ENCODE measurements around the gene ZNF697.

Gene ZNF697

DNA sequence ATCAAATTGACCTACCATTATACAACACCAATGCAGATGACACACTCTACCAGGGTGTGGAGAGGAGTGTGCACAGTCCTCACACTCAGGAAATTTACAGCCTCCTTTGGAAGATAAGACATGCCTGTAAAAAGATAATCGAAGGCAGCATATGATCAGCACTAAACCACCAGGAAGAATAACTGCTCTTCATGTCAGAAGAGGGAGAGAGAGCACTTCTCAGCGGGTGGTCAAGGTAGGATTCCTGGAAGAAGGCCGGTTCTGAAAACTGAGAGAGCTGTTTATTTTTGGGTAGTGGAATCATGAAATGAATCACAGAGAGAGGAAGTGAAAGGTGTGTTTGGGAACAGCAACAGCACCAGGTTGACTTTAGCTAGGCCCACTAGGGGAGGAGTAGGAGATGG, 14.0 kb upstream of the ZNF697 start:
- no peak for DNase-seq (ENCODE audit: low read depth)

DNA sequence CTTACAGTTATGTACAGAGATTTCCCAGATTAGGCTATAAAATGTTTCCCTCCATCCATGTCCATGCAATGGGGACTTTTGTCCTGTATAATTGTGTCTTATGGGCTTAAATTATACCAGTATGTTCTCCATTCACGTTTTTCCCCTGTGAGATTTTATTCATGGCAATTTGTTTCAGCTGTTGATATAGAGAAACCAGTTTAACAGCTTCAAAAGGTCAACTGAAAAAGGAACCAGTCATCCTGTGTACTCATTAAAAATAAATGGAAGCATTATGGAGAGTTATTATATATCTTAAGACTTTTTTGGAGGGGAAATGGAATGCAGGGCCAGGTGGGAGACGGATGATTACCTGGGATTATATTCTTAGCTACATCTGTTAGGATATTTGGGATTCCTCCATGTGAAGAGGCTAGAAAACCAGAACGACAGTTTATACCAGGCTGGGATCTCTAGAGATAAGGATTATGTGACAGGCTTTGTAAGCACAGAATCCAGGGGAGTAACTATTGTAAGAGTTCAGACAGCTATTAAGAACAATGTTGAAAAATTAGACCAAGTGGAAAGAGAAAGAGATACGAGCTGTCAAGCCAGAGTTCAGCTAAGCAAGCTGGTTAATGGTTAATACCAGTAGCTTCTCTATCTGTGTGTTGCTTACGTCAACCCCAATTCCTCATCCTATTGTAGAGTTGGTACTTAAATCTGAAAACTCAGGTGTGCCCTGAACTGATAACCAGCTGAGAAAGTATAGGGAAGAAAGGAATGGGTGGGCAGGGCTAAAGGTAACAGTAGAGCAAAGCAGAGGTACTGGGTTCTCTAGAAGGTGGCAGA, 12.4 kb upstream of the ZNF697 start:
- no peak for DNase-seq (ENCODE audit: low read depth)

DNA sequence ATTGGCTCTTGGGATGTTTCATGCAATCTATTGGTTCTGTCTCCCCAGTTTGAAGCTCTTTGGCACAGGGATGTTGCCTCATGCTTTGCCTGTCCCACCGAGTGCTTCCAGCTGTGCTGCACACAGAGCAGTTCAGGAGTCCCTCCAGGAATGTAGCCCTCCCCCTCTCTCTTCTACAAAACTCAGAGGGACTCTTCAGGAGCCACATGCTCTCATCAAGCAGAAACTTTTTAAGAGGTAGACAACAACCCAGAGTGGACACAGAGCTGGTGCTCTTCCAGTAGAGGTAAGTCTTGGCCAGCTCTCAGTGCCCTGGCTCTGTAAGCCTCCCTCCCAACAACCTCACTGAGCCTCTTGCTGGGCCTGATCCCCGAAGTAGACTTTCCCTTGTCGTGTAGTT, 11.6 kb upstream of the ZNF697 start:
- DNase-seq (ENCODE audit: low read depth) = no peak

DNA sequence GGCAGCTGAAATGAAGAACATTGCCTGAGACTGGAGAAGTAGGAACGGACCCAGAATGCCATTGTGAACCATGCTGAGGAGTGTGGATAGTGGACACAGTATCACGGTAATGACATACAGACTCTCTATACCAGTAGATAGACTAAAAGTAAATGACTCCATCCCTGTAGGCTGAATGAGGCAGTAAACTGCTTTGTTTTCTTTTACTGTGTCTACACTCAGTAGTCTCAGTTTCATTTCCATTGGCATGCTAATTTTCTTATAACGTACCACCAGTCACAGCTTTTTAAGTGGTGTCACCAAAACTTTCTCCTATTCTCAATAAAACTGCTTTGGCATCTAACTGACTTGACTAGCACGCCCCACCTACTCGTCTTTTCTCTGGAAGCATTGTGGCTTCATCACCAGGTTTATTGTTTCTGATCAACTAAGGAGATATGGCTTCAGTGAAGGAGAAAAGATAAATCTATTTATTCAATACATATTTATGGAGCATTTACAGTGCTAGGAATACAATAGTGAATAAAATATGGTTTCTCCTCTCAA, 8.4 kb upstream of the ZNF697 start:
- DNase-seq (ENCODE audit: low read depth) = no peak

DNA sequence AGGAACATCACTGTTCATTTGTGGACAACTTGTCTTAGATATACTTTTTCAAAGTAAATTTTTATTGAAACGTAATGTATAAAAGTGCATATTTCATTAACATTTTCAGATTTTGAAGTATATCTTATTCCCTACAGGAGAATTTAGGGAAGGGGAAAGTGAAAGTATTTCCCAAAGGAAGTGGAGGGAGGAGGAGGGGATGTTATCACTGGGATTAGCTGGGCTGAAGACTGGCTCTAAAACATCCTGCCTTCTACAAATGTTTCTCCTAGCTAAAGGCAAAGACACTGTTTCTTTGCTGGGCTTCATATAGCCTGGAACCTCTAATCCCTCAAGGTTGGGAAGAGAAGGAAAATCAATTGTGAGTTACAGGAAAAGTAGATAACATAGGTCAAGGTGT, 7.1 kb upstream of the ZNF697 start:
- no peak for DNase-seq (ENCODE audit: low read depth)

DNA sequence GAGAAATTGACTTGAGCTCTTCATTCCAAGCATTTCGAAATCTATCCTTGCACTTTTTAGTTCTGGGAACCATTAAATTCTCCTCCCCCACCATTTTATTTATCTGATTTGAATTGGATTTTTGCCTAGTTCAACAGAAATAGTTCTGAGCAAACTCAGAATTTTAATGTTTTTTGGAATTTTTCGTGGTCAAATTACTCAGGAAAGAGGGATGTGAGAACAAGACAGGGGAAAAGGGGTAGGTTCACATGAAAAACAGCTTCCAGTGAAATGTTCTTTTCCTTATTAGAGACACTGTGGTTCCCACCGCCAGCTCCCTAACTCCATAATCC, 5.7 kb upstream of the ZNF697 start:
- no peak for DNase-seq (ENCODE audit: low read depth)

DNA sequence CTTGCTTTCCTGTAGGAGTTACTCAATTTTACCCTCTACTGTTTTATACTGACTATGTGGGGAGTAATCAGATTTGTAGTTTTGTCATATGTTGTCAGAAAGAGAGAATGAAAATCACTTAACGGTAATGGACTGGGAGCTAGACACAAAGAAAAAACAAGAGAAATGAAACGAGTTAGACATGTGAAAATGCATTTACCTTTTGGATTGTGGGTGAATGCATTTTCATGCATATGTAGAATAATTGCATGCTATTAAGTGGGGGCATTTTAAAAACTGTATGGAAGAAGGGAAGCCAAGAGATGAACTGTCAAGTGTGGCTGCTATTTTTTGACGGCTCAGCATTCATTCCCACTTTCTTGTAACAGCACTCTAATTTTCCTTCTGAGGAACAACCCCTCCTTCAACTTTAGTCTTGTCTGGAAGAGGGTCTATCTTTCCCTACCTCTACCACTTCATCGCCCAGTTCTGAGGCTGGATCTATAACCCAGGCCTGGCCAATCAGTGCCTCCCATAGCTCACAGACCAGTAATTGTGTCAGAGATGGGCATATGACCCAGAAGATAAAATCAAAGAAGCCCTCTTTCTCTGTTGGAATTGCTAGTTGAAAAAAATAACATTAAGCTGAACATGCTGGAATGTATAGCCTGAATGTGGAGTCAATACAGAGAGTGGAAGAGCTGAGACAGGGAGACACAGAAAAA, 5.2 kb upstream of the ZNF697 start:
- DNase-seq (ENCODE audit: low read depth) = no peak

DNA sequence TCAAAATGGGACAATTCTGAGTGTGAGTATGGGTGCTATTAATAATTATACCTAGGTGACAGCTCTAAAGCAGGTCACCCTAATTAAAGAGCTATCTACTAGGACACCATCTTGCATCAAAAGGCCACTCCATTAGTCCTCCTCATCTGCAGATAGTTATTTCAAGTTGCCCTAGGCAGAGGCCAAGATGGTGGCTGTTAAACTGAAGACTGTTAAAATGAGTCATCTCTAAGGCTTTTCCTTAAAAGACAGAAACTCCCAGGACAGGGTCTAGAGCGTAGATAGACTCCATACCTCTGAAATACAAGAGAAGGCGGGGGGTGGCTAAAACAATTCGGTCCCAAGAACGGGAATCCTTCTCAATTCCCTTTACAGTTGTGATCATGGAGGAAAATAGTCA, 4.5 kb upstream of the ZNF697 start:
- DNase-seq (ENCODE audit: low read depth) = no peak

DNA sequence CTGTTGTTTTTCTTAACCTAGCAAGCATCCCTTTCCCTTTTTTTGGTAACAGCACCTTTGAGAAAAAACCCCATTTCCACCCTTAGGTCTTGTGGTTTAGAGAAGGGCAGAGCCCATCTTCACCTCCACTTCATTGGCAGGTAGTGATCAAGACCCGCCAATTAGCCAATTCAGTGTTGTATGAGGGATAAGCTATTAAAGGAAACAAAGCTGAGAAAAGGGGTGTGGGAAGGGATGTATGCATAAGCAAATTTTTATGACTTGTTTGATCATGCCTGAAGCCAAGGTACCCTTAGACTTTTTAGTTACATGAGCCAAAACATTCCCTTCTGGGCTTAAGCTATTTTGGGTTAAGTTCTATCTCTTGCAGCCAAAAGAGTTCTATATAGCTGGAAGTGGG, 3.6 kb upstream of the ZNF697 start:
- DNase-seq (ENCODE audit: low read depth) = no peak

DNA sequence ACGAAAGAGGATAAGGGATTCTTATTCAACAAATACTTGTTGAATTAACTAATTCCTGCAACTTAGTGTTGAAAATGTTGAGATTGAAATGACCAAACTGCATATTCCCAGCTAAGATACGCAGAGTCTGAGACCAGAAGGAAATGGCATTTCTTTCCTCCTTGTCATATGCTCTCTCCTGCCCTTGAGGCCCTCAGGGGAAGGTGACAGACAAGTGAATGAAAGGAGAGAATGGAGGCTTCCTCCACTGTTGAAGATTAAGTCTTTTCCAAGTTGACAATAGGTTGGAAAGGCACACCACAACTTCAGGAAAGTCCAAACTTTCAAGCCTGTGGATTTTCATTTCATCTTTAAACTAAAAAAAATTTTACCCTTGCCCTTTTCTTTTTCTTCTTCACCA, 3.1 kb upstream of the ZNF697 start:
- DNase-seq (ENCODE audit: low read depth) = no peak

DNA sequence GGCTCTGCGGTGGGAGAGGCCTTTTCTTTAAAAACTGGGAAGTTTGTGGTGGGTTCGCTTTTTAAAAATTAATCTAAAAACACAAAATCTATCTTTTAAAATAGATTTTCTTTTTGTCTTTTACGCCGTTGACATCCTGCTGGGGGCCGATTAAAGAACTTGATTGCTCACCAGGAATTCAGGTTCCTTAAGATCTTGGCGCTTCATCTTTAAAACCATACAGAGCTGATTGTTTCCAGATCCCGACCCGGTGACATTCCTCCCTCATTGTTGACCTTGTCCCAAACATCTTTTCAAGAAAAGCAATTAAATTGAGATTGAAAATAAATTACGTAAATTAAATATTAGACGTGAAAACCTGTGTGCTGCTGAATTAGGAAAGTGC, 546 bp upstream of the ZNF697 start:
- DNase-seq (ENCODE audit: low read depth) = no peak

DNA sequence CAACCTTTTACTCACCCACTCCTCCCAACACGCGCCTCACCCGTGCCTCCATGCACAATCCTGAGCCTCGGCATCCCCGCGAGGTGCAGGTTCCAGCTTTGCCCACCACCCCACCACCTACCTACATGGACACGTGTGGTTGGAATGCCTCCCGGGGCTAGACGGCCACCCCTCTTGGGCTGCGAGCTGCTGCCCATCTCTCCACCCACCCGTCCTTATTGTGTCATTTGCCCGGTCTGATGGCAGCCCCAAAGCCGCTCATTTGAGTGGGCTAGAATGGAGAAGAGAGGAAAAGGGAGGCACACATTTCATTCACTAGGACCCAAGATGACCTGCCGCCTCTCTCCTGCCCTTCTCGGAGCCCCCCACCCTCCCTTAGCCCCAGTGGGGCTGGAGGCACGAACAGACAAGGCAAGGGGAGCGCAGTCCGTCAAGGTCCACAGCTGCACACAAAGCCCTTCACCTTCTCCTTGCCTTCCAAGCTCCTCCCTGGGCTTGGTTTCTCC, 785 bp downstream of the ZNF697 start:
- DNase-seq (ENCODE audit: low read depth) = no peak

DNA sequence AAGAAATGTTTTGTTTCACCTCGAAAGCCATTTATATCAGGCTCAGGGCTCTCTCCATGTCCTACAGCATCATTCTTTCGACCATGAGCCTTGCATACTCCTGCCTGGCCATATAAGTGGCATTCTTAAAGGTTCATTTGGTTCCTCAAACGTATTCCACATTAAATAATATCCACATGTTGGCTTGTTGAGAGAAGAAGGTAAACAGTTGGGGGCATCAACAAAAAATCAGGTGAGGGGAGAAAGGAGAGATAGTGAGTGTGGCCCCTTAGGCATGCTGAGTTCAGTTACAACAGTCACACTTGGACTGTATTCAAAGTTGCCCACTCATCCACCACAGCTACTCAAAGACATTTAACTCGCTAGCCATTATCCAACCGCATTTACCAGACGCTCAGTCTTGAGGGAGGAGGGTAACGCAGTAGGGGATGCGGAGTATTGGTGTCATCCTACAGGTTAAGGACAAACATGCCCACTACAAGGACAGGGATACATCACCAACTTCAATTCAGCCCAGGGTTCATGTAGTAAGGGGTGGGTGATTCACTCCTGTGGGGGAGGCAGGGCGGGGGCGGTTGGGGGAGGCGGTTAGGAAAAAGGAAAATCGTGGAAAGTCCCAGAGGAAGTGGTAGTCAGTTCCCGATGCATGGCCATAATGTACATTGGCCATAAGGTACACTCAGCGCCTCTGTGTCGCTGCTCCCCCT, 1.4 kb downstream of the ZNF697 start:
- DNase-seq (ENCODE audit: low read depth) = no peak

DNA sequence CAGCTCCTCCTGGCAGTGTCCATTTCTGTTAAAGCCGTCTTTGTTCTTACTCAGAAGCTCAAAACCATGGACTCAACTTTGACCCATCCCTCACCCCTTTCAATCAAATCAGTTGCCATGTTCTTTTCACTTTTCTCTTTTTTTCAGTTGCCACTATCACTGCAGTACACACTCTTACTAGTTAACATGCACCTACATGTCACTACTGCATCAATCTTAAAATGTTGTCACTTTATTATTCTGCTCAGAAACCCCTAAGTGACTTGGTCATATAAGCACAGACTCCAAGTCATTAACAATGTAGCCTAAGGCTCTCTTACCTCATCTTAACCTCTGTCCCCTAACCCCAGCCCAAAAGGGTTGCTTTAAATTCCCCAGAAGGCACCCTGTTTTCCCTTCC, 9.0 kb downstream of the ZNF697 start:
- no peak for DNase-seq (ENCODE audit: low read depth)

DNA sequence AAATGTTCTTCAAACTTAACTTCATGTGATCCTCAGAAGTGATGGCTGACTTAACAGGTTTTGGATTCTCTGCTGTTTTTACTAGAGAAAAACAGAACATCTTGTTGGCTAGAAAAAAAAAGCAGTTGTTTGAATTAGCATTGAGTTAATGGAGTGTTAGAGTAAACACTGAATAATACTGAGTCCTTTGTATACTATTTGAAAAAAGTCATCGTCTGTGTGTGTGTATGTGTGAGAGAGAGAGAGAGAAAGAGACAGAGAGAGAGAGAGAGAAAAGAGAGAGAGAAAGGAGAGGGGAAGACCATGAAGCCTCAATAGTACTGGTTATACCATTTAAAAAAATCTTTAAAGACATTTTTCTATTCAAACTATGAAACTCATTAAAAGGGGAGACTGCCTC, 10.4 kb downstream of the ZNF697 start:
- no peak for DNase-seq (ENCODE audit: low read depth)

DNA sequence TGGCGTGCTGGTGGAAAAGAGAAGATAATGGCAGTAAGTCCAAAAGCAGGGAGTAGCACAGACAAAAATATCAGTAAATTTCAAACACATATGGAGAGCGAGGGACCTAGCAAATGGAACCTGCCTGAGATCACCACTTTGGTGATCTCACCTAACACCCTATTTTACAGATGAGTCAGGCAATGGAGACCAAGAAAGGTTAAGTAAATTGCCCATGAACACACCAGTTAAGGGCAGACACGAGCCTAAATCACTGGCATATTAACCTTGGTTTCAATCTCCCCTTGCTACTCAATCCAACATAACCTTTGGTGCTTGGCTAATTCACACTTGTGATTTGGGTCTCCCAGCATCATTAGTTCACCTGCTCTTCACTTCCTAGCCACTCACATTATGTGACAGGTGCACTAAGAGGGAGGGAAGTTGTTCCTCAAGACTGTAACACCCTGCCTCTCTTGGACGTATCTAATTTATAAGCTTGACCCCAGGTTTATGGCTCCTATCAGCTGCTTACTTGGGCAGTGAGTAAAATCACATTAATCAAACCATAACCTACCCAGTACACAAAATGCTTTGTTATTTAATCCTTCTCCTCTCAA, 11.5 kb downstream of the ZNF697 start:
- no peak for DNase-seq (ENCODE audit: low read depth)

DNA sequence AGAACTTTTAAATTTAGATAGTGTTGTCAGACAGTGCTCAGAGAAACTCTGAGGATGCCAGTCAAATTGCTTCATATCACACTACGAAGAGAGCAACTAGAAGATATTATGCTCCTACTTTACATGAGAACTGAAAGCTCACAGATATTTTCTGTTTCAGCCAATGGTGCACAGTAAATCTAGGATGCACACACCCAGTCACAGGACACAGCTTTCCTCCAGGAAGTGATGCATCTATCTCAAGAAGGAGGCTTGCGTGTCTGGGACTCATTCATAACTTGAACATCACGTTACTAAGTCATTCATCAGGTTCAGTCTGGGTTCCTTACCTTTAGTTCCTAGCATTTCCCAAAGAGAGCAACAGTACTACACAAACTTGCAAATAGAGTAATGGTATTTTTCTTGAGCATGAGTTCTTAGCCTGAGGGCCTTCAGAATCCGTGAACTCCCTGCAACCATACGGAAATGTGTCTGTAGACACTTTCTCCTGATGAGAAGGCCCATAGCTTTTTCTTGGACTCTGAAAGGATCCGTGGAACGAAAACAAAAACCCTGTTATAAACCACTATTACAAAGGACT, 12.2 kb downstream of the ZNF697 start:
- DNase-seq (ENCODE audit: low read depth) = no peak

DNA sequence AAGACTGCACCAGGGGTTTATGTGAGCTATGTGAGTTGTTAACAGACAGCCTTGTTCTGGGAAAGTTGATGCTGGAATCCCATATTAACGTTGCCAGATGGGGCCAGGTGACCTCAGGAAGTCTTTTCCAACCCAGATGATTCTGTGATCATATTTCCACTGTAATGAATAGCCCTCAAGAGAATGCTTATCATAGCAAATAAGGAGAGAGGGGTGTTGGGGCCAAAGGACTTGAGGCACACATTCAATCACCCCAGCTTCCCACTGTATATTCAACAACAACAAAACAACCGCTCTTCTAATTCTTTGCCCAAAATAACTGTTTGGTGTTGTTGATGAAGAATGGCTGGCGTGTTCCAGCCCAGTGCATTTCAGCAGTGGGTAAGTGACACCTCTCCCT, 14.1 kb downstream of the ZNF697 start:
- no peak for DNase-seq (ENCODE audit: low read depth)

DNA sequence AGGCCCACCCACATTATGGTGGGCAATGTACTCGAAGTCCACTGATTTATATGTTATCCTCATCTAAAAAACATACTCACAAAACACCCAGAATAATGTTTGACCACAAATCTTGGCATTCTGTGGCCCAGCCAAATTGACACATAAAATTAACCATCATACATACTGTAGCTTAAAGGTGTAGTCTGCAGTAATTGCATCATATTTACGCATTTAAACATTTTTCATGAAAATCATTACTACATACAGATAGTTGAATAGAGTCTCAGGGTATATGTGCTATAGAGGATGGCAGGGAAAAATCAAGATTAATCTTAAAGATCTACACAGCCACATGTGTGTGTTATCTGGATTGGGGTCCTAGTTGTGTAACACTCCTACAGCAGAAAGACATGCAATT, 14.5 kb downstream of the ZNF697 start:
- no peak for DNase-seq (ENCODE audit: low read depth)

DNA sequence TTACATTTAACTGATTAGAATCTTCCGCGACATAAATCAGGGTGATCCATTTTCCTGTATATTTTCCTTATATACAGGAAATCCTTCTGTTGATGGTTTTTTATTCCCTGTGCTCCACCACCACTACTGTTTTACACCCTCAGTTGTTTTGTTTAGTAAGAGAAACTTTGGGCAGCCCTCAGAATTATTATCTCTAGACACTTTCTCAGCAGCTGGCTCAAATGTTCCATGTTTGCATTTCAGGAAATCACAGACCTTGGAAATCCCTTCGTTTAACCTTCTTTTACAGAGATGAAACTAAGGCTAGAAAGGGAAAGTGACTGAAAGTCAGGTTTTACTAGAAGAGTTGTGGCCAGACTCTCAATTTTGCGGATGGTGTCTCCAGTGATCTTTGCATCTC, 15.2 kb downstream of the ZNF697 start:
- no peak for DNase-seq (ENCODE audit: low read depth)

DNA sequence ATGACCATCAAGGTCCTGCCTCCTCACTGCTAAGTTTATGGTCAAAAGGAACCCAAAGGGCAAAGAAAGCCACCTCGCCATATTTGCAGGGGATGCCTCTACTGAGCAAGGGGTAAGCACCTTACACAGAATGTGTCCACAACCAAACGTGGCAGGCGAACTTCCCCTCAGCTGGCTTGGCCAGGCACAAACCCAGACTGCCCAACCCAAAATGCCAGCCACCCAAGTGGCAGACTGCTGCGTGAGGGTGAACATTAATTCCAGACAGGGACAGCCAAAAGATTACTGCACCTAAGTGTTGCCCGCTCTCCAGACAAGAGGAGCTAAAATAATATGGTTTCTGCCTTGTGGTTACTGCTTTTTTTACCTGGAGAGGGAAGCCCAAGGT, 16.0 kb downstream of the ZNF697 start:
- no peak for DNase-seq (ENCODE audit: low read depth)

DNA sequence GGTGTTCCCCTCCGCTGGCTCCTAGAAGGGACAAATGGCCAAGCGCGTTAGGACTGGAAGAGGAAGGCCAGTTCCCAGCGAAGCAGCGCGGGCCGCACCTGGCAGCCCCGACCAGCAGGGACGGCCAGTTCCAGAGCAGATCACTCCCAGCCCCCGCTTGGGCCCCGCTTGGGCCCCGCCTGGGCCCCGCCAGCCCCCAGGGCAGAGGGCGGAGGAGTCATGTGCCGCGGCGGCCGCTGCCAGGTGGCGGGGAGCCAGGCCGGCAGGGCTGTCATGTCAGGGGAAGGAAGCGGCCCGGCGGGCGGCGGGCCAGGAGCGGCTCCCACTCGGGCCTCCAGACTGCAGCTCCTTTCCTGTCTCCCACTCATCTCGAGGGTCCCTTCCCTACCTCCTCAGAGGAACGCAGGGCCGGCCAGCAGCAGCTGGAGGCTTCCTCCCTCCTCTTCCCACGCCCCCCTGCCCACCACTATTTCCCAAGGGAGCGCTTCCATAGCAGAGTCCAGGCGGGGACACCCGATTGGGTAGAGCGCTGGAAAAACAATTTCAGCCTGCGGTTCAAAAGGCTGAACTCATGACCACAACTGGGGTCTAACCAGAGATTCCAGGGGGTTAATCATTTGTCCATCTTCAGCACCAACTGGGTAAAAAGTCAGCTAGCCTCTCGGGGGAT, 16.5 kb downstream of the ZNF697 start:
- DNase-seq (ENCODE audit: low read depth) = no peak
